Endothelial cell of umbilical vein (primary cell): ENCODE data around the gene TRAPPC3. TPM values are rescaled to one million over a fixed set of nuclear protein-coding genes. Genes with fewer than 3 reads are reported as not detected.

ENCODE experiments used
- BruUV-seq: library from RNA; stranded (reverse); fragments of 400-500 nt; replicated peaks from 2 replicates; lab custom pipeline; 2021; lab: Mats Ljungman, UMichigan
- CTCF ChIA-PET: fragments of 300-600, 350-600 bp; sonication (Branson Sonifier 250); formaldehyde crosslinking; loops from one replicate; lab custom pipeline; 2021; ENCODE audit warnings: antibody characterized with exemption, inconsistent platforms; lab: Charles Lee
- POLR2A ChIA-PET: fragments of 300-600, 350-600 bp; sonication (Branson Sonifier 250); formaldehyde crosslinking; loops from one replicate; lab custom pipeline; 2021; ENCODE audit warnings: antibody characterized with exemption, inconsistent platforms; lab: Charles Lee
- DNase-seq: peaks from one replicate; pipeline ENCODE4 v3.0.0-alpha.2; 2011; ENCODE audit warnings: low read depth, low spot score
- FAIRE-seq: peaks from 2 replicates; lab custom pipeline; 2011; peaks lifted over from hg19 to GRCh38; lab: Jason Lieb, UNC
- H2AFZ ChIP-seq: 2 replicates; pipeline ENCODE4 v1.6.0; 2012; ENCODE audit warnings: low read depth, low read length, control low read depth, inconsistent platforms
- H3K27ac ChIP-seq: 2 replicates; pipeline ENCODE4 v1.5.1; 2011; ENCODE audit warnings: low read depth, mild to moderate bottlenecking, control low read depth, low read length, moderate library complexity; ENCODE audit not compliant: insufficient read depth
- H3K27me3 ChIP-seq, 2 experiments: 2 replicates each; pipeline versions ENCODE4 v1.6.0 to v1.6.1; 2011; ENCODE audit warnings: low read length in 2 of 2, mixed read lengths in 1 of 2; ENCODE audit not compliant: control insufficient read depth in 2 of 2, insufficient read depth in 2 of 2
- H3K36me3 ChIP-seq, 2 experiments: 2 replicates in 1 of 2; 3 replicates in 1 of 2; pipeline ENCODE4 v1.5.1; 2011; ENCODE audit warnings: low read length in 2 of 2, mild to moderate bottlenecking in 1 of 2, moderate library complexity in 1 of 2; ENCODE audit not compliant: control insufficient read depth in 2 of 2, insufficient read depth in 2 of 2; ENCODE audit errors: extremely low read depth in 1 of 2
- H3K4me1 ChIP-seq: 3 replicates; pipeline ENCODE4 v1.5.1; 2011; ENCODE audit warnings: mild to moderate bottlenecking, low read length; ENCODE audit not compliant: control insufficient read depth, insufficient read depth; ENCODE audit errors: extremely low read depth
- H3K4me2 ChIP-seq: 2 replicates; pipeline ENCODE4 v1.6.1; 2011; ENCODE audit warnings: low read length, control low read depth, mixed read lengths; ENCODE audit not compliant: insufficient read depth
- H3K4me3 ChIP-seq, 3 experiments: fragments of 200-600 bp in 1 of 3; sonication (generic), shearing (Covaris generic) in 1 of 3; replicated peaks in 1 of 3; 2 replicates each; pipeline ENCODE4 v1.5.1; 2011 to 2016; ENCODE audit warnings: control low read depth in 3 of 3, low read length in 3 of 3, mild to moderate bottlenecking in 2 of 3, inconsistent platforms in 1 of 3, low read depth in 1 of 3, moderate library complexity in 1 of 3; ENCODE audit not compliant: insufficient read depth in 1 of 3
- H3K79me2 ChIP-seq: 2 replicates; pipeline ENCODE4 v1.6.0; 2012; ENCODE audit warnings: low read length, inconsistent platforms; ENCODE audit not compliant: control insufficient read depth, insufficient read depth
- H3K9ac ChIP-seq: replicated peaks from 2 replicates; pipeline ENCODE3; 2011; ENCODE audit warnings: low read length, control low read depth; ENCODE audit not compliant: insufficient read depth; ENCODE audit errors: extremely low read depth
- H3K9me1 ChIP-seq: replicated peaks from 3 replicates; pipeline ENCODE4 v1.6.0; 2011; ENCODE audit warnings: mild to moderate bottlenecking, low read length; ENCODE audit not compliant: control insufficient read depth, insufficient read depth; ENCODE audit errors: extremely low read depth
- H3K9me3 ChIP-seq: replicated peaks from 2 replicates; pipeline ENCODE4 v1.5.1; 2012; ENCODE audit warnings: low read length, inconsistent platforms; ENCODE audit not compliant: control insufficient read depth, insufficient read depth
- H4K20me1 ChIP-seq: replicated peaks from 2 replicates; pipeline ENCODE3; 2011; ENCODE audit warnings: mild to moderate bottlenecking, low read length; ENCODE audit not compliant: control insufficient read depth, insufficient read depth; ENCODE audit errors: extremely low read depth
- EZH2 ChIP-seq: IDR thresholded peaks from 2 replicates; pipeline ENCODE4 v1.6.1; 2012; ENCODE audit warnings: borderline replicate concordance, low read depth, mild to moderate bottlenecking, moderate library complexity, low read length, inconsistent platforms; ENCODE audit not compliant: severe bottlenecking
- FOS ChIP-seq: IDR thresholded peaks from 2 replicates; pipeline ENCODE4 v1.6.1; 2011; ENCODE audit warnings: mild to moderate bottlenecking, low read length, moderate library complexity, borderline replicate concordance; ENCODE audit not compliant: insufficient read depth
- GATA2 ChIP-seq: IDR thresholded peaks from 2 replicates; pipeline ENCODE4 v1.7.0; 2011; ENCODE audit warnings: low read depth, mild to moderate bottlenecking, moderate library complexity, mixed read lengths, low read length; ENCODE audit not compliant: insufficient read length, insufficient read depth
- JUN ChIP-seq: IDR thresholded peaks from 2 replicates; pipeline ENCODE4 v1.6.1; 2011; ENCODE audit warnings: borderline replicate concordance, low read depth; ENCODE audit not compliant: insufficient read length, insufficient read depth
- MYC ChIP-seq: IDR thresholded peaks from one replicate; pipeline ENCODE4 v1.6.1; 2011; ENCODE audit warnings: mild to moderate bottlenecking, low read depth, low read length
- POLR2A ChIP-seq: IDR thresholded peaks from 2 replicates; pipeline ENCODE4 v1.6.1; 2012; ENCODE audit warnings: low read depth, mild to moderate bottlenecking, control low read depth, low read length
- POLR2AphosphoS5 ChIP-seq: IDR thresholded peaks from 2 replicates; pipeline ENCODE4 v1.6.1; 2012; ENCODE audit warnings: low read depth, mild to moderate bottlenecking, control low read depth, low read length, moderate library complexity; ENCODE audit not compliant: insufficient read depth
- dilution Hi-C: fragments of 300-500 bp; cut with MboI; formaldehyde crosslinking; loops from one replicate; pipeline ENCODE4 v1.15.0; 2019; ENCODE audit warnings: low sequenced_read_pairs; ENCODE audit not compliant: extremely low pct_ligation_motif_present
- intact Hi-C: fragments of 100-400 bp; cut with micrococcal nuclease; formaldehyde crosslinking; loops from one replicate; pipeline ENCODE4 v1.10.0; 2022
- polyA plus RNA-seq, 4 experiments: library from polyadenylated mRNA; depleted of rRNA in 3 of 4; stranded (reverse) in 3 of 4; unstranded in 1 of 4; fragments of >200 nt; gene quantifications; 2 replicates each; pipeline versions ENCODE4 v1.2.1 to v1.2.3, GENCODE V29; 2011 to 2012; ENCODE audit warnings: missing spikeins in 1 of 4
- total RNA-seq: library from RNA; stranded (reverse); gene quantifications from 2 replicates; pipeline ENCODE4 v1.2.3, GENCODE V29; 2021
- TF ChIP-seq, protein P1 (sequence below): IDR thresholded peaks from 2 replicates; pipeline ENCODE4 v1.6.1; 2011; ENCODE audit not compliant: insufficient read depth, insufficient read length
- TF ChIP-seq, protein P2 (sequence below), 2 donors: IDR thresholded peaks; 1 replicate in 1 of 2; 2 replicates in 1 of 2; pipeline ENCODE4 v1.5.1; 2011; ENCODE audit warnings: low read length in 2 of 2, mild to moderate bottlenecking in 2 of 2, moderate library complexity in 2 of 2, control low read depth in 1 of 2, inconsistent platforms in 1 of 2, low read depth in 1 of 2; ENCODE audit not compliant: insufficient read depth in 1 of 2; ENCODE audit errors: extremely low read depth in 1 of 2

Gene TRAPPC3
- total and polyA plus RNA-seq, 2 donors (not counting 3 experiments of a cell fraction or from before 2014, with no cell fraction given): 93.4 to 125 TPM

DNA sequence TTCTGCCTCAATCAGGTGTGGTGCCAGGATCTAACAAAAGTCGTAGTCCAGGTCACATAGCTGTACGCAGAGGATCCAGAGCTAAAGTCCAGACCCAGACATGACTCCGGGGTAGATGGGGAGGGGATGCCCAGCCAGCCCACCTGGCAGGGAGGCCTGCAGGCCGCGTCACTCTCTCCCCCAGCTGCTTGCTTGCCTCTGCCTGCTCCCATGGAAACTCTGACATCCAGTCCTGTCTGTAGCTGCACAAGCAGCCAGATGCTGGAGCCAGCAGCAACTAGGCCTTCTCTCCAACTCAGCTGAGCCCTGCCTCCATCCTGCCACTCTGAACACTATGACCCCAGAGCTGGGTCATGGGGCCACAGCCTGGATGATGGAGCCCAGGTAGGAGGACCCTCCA lies 32.4 kb downstream of the TRAPPC3 start:
- TF ChIP-seq, protein P1, sequence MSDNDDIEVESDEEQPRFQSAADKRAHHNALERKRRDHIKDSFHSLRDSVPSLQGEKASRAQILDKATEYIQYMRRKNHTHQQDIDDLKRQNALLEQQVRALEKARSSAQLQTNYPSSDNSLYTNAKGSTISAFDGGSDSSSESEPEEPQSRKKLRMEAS: no peak
- TF ChIP-seq POLR2AphosphoS5 (no peak), MYC (no peak), POLR2A (no peak), FOS (no peak), GATA2 (no peak), EZH2 (no peak), JUN (no peak)
- TF ChIP-seq, protein P2, sequence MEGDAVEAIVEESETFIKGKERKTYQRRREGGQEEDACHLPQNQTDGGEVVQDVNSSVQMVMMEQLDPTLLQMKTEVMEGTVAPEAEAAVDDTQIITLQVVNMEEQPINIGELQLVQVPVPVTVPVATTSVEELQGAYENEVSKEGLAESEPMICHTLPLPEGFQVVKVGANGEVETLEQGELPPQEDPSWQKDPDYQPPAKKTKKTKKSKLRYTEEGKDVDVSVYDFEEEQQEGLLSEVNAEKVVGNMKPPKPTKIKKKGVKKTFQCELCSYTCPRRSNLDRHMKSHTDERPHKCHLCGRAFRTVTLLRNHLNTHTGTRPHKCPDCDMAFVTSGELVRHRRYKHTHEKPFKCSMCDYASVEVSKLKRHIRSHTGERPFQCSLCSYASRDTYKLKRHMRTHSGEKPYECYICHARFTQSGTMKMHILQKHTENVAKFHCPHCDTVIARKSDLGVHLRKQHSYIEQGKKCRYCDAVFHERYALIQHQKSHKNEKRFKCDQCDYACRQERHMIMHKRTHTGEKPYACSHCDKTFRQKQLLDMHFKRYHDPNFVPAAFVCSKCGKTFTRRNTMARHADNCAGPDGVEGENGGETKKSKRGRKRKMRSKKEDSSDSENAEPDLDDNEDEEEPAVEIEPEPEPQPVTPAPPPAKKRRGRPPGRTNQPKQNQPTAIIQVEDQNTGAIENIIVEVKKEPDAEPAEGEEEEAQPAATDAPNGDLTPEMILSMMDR (IDR thresholded peaks at IDR 0.05; ENCODE audit: extremely low read depth in 1 of 2, insufficient read depth in 1 of 2, low read depth in 1 of 2, low read length in 2 of 2): no peak
- Histone ChIP-seq H3K27ac (no peak overlapping the region), H3K36me3 (no peaks in the 10 kb centered on the region), H3K9me1 (no peaks in the 10 kb centered on the region), H3K27me3 (no peaks in the 10 kb centered on the region), H3K9ac (no peak overlapping the region), H3K4me2 (no peak overlapping the region), H3K9me3 (no peaks in the 10 kb centered on the region), H2AFZ (no peak overlapping the region), H4K20me1 (no peaks in the 10 kb centered on the region), H3K79me2 (no peaks in the 10 kb centered on the region), H3K4me3 (no peak overlapping the region), H3K4me1 (no peaks in the 10 kb centered on the region)
- BruUV-seq: no TSS peak
- FAIRE-seq (no peak), DNase-seq (no peak)
- ChIA-PET POLR2A (no interaction called here), CTCF (interaction anchor here (0.6 to 3.2 kb wide), 5 partner anchors 8 to 169 kb away, joined by 3 to 24 read pairs (median 6); no protein-coding TSS in a partner anchor)
- intact Hi-C loops (no loop called here), dilution Hi-C loops (no loop called here)
